Measurements from ENCODE around the gene STAP2. TPM values are rescaled to one million over a fixed set of nuclear protein-coding genes. Genes with fewer than 3 reads are reported as not detected.

The STAP2 gene
- total and polyA plus RNA-seq, 2 donors (not counting 3 experiments of a cell fraction or from before 2014, with no cell fraction given) = 12.2 to 21.7 TPM

DNA sequence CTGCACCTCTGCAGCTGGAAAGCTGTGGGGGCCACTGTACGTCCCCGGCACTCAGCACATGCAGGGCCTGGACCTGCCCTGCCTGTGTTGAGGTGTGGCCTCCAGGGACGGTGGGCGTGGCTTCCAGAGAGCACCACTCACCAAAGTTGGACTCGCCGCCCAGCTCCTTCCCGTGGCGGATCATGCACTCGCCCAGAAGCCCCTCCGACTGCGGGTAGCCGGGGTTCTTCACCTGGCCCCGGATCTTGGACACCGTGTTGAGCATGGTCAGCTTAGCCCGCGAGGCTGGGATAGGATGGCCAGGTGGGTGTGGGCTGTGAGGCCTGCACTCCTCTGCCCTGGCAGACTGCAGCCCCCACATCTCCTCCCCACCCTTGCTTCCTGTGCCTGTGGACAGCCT is 26.7 kb upstream of the STAP2 start:
- no peak overlapping the region for H3K4me3 ChIP-seq (replicated peaks in 1 of 3; ENCODE audit: insufficient read depth in 1 of 3, low read depth in 1 of 3, low read length in 3 of 3)
- intact Hi-C loops (cut with micrococcal nuclease) (no loop called here), dilution Hi-C loops (cut with MboI; ENCODE audit: extremely low pct_ligation_motif_present, low sequenced_read_pairs) (loop anchor here (10.0 kb wide), 1 partner anchor 49 kb away; no protein-coding TSS in a partner anchor)
- H3K9me3 ChIP-seq (replicated peaks; ENCODE audit: control insufficient read depth, insufficient read depth, low read length) = no peaks in the 10 kb centered on the region
- FAIRE-seq (no peak), DNase-seq (ENCODE audit: low read depth, low spot score) (no peak)
- H3K36me3 ChIP-seq (ENCODE audit: control insufficient read depth in 2 of 2, extremely low read depth in 1 of 2, insufficient read depth in 2 of 2, low read length in 2 of 2) = peaks cover 5 to 63% of the 10 kb centered on the region in 2 experiments
- H3K4me1 ChIP-seq (ENCODE audit: control insufficient read depth, extremely low read depth, insufficient read depth, low read length) = peaks cover 20% of the 10 kb centered on the region
- ChIA-PET POLR2A (no interaction called here), CTCF (interaction anchor here (0.9 to 1.7 kb wide), 4 partner anchors 9 to 98 kb away, joined by 3 to 6 read pairs (median 4); partner anchors contain the start of gene SH3GL1)
- no peaks in the 10 kb centered on the region for H4K20me1 ChIP-seq (replicated peaks; ENCODE audit: control insufficient read depth, extremely low read depth, insufficient read depth, low read length)
- H3K9ac ChIP-seq (replicated peaks; ENCODE audit: extremely low read depth, insufficient read depth, low read length) = no peak overlapping the region
- no peak overlapping the region for H2AFZ ChIP-seq (ENCODE audit: low read depth, low read length)
- peaks cover 28% of the 10 kb centered on the region for H3K79me2 ChIP-seq (ENCODE audit: control insufficient read depth, insufficient read depth, low read length)
- BruUV-seq (replicated peaks) = no TSS peak
- H3K27me3 ChIP-seq (ENCODE audit: control insufficient read depth in 2 of 2, insufficient read depth in 2 of 2, low read length in 2 of 2) = no peaks in the 10 kb centered on the region
- no peak overlapping the region for H3K4me2 ChIP-seq (ENCODE audit: insufficient read depth, low read length)
- TF ChIP-seq MAX (IDR thresholded peaks at IDR 0.05; ENCODE audit: insufficient read depth, insufficient read length) (no peak), MYC (IDR thresholded peaks at IDR 0.05; ENCODE audit: low read depth, low read length) (no peak), POLR2AphosphoS5 (IDR thresholded peaks at IDR 0.05; ENCODE audit: insufficient read depth, low read depth, low read length) (no peak), EZH2 (IDR thresholded peaks at IDR 0.05; ENCODE audit: borderline replicate concordance, low read depth, low read length, severe bottlenecking) (no peak), POLR2A (IDR thresholded peaks at IDR 0.05; ENCODE audit: low read depth, low read length) (no peak), GATA2 (IDR thresholded peaks at IDR 0.05; ENCODE audit: insufficient read depth, insufficient read length, low read depth, low read length) (no peak), FOS (IDR thresholded peaks at IDR 0.05; ENCODE audit: borderline replicate concordance, insufficient read depth, low read length) (no peak), JUN (IDR thresholded peaks at IDR 0.05; ENCODE audit: borderline replicate concordance, insufficient read depth, insufficient read length, low read depth) (no peak)
- TF ChIP-seq, protein P1, sequence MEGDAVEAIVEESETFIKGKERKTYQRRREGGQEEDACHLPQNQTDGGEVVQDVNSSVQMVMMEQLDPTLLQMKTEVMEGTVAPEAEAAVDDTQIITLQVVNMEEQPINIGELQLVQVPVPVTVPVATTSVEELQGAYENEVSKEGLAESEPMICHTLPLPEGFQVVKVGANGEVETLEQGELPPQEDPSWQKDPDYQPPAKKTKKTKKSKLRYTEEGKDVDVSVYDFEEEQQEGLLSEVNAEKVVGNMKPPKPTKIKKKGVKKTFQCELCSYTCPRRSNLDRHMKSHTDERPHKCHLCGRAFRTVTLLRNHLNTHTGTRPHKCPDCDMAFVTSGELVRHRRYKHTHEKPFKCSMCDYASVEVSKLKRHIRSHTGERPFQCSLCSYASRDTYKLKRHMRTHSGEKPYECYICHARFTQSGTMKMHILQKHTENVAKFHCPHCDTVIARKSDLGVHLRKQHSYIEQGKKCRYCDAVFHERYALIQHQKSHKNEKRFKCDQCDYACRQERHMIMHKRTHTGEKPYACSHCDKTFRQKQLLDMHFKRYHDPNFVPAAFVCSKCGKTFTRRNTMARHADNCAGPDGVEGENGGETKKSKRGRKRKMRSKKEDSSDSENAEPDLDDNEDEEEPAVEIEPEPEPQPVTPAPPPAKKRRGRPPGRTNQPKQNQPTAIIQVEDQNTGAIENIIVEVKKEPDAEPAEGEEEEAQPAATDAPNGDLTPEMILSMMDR (IDR thresholded peaks at IDR 0.05; ENCODE audit: extremely low read depth in 1 of 2, insufficient read depth in 1 of 2, low read depth in 1 of 2, low read length in 2 of 2) = no peak
- H3K27ac ChIP-seq (ENCODE audit: insufficient read depth, low read depth, low read length) = no peak overlapping the region
- no peaks in the 10 kb centered on the region for H3K9me1 ChIP-seq (replicated peaks; ENCODE audit: control insufficient read depth, extremely low read depth, insufficient read depth, low read length)
